Mucosa of gallbladder (tissue), 1 donor: ENCODE results near the gene SLC25A4. TPM values are rescaled to one million over a fixed set of nuclear protein-coding genes. Genes with fewer than 3 reads are reported as not detected.
"Not testable (repeated sequence)": the region's sequence is repeated elsewhere in the genome, so short reads cannot be mapped to it uniquely, and the experiment has no call there.

Source experiments
- DNase-seq: peaks from one replicate; pipeline ENCODE4 v3.0.0-alpha.2; 2020; ENCODE audit warnings: low spot score
- total RNA-seq: library from RNA; stranded (reverse); gene quantifications from one replicate; pipeline ENCODE4 v1.2.1, GENCODE V29; 2021
- donor health status: DM: no; HTN: no; CAD: no.

SLC25A4 gene
- total RNA-seq, 1 donor from 2014 or later: 58.9 TPM

DNA sequence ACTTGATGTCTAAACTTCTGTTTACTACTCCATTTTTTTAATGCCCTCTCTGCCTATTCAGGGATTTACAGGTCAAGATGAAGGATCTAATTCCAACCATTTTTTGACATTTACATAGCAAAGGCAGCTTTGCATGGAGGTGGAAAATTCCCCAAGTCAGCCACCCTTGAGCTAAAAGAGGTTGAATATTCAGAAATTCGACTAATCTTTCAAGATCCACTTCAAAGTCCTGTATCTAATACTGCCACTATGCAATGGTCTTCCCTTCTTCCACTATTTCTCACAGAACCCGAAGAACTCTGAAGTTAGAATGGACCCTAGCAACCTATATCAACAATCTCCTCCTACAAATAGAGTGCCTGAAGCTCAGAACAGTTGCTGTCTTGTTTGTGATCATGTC, 39.2 kb downstream of the SLC25A4 start:
- no peak for DNase-seq

DNA sequence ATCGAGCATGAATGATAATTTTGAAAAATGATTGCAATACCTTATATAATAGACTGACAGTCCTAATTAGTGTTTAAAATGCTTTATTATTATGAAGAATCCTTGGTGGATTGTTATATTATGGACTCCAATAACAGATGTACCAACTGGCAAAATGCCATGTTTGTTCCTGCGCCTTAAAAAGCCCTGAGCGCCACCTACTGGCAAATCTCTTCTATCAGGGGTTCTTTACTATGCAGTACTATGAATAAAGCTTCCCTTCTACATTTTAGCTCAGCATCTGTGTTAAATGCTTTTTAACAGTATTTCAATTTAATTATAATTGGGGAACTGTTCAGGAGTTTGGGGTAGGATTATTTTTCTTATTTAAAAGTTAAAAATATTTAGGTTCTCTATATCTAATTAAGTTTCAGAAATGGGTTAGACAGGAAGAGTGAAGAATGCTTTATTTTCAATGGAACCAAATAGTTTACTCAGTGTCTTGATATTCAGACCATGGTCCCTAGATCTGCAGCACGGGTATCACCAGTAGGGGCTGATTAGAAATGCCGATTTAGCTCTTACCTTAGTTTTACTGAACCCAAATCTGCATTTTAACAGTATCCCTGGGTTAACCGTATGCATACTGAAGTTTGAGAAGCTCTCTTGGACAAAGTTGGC, 40.7 kb downstream of the SLC25A4 start:
- peak; percentile 91 for DNase-seq

DNA sequence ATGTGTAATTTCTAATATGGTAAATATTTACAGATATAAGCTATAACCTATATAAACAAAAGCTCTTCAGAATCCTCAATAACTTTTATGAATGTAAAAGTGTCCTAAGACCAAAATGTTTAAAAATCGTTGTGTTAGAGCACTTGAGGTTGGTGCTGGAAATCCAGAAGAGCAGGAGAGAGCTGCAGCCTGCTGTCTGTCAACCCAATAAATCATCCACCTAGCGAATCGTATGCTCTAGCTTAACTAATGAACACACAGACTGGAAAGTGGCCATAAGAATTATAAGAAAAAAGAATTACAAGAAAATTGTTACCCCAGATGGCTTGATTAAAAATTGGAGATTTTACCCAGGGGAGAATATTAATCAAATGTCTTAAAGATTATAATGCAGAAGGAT, 43.7 kb downstream of the SLC25A4 start:
- DNase-seq: no peak

DNA sequence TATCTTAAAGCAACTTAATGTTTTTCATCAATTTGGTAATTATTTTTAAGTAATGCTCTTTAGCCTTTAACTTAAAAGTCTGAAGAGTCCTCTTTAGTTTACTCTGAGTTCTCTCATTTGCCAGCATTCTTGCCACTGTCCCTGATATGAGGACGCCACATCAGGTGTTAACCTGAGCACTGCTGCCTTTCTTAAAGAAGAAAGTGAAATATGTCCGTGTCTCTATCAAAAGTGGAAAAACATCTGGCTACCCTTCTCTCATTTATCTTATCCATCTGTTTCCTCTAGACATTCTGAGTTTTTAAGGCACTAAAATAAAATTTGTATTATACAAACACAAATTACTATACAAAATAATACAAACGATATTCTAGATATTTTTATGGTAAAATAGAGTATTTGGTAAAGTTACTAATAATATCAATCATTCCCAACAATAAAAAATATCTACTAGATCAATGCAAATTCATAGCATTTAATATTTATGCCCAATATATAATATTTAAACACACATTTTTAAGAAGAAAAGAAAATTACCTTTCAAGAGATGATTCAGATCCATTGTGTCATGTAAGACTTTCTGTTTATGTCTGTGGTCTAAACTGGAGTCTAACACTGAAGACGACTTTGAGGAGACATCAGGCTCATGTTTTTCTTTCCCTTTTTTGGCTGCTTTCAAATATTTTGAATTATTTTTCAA, 46.7 kb downstream of the SLC25A4 start:
- DNase-seq: no peak

DNA sequence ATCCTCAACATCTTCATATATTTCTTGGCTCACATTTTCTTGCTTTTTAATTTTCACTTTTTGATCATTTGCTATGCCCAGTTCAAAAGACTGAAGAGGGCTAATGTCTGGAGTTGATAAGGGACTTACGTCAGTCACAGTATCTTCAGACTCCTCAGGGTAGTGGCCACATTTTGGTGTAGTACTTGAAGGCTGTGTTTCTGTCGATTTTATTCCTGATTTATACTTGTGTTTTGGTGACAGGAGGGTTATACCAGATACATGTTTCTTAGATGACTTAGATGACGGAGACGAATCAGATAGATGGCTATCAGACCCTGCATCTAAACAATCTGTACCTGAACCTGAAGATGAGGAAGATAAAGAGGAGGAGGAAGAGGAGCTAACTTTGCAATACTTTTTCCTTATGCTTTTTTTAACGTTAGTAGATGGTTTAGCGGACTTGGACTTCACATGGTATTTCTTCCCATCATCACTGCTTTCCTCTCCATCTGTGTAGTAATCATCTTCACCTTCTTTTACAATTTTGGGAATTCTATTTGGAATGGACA, 47.3 kb downstream of the SLC25A4 start:
- DNase-seq: no peak

DNA sequence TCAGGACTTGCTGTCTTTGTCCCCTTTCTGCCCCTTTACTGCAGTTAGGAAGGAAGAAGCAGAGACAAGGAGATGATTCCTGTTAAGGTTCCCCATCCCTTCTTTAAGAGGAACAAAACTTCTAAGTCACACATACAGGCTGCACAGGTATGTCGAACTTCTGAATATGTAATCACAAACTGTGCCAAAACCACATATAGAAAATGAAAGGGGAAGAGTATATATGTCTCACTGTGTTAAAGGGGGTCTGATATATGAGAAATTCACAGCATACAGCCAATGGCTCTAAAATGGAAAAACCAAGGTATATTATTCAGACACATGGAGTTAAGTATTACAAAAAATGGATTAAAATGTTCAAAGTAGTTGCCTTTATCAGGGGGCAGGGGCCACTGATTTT, 49.0 kb downstream of the SLC25A4 start:
- no peak for DNase-seq

DNA sequence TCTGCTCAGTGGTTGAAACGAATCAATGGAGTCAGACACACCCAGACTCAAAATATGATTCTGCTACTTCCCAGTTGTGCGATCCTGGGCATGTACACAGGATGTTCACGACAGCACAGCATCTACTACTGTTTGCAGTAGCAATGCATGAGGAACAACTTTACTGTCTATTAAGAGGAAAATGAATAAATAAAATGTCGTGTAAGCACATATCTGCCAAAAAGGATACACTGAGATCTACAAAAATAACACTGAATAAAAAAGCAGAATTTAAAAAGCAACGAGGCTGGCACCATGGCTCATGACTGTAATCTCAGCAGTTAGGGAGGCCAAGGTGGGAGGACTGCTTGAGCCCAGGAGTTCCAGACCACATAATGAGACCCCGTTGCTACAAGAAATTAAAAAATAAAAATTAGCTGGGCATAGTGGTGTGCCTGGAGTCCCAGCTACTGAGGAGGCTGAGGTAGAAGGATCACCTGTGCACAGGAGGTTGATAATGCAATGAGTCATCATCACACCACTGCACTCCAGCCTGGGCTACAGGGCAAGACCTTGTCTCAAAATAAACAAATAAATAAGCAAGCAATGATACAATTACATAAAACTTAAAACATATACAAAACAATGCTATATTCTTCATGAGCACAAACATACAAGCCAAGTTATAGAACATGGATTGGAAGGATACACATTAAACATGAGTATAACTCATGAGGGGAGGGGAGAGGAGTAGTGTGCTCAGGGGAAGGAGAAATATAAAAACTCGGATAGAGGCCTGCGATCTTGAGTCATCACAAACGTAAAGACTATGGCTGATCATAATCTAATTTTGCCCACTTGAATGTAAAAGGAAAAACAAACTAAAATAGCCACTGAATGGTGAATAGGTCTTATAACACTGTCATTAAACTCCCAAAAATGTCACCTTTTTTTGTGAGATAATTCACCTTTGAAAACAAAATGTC, 52.1 kb downstream of the SLC25A4 start:
- no peak for DNase-seq

DNA sequence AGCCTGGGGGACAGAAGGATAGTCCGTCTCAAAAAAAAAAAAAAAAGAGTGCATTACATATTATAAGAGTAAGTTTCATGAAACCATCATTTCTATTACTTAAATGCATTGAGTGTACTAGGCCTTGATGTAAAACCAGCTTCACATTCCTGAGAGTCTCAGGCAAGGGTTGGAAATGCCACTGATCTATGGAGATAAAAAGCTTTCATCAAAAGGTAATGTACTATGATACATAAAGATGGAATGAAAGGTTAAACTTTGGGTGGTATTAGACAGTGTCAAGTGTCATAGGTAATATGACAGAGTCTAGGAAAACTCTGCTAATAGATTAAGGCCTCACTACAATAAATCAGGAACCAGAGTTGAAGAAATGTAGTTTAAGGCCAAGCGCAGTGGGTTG, 53.4 kb downstream of the SLC25A4 start:
- no peak for DNase-seq

DNA sequence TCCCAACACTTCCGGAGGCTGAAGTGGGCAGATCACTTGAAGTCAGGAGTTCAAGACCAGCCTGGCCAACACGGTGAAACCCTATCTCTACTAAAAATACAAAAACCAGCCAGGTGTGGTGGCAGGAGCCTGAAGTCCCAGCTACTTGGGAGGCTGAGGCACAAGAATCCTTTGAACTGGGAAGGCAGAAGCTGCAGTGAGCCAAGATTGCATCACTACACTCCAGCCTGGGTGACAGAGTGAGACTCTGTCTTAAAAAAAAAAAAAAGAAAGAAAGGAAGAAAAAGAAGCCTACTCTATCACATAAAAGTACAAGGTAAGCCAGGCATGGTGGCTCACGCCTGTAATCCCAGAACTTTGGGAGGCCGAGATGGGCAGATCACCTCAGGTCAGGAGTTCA, 55.1 kb downstream of the SLC25A4 start:
- DNase-seq: not testable (repeated sequence)

Other genes with a start within 250 kb of the SLC25A4 start
- not detected for gene HELT, start 124.8 kb upstream of the SLC25A4 start, total RNA-seq
- 32.9 TPM for gene CFAP97, start 60.7 kb downstream of the SLC25A4 start, total RNA-seq
- gene SNX25, start 66.3 kb downstream of the SLC25A4 start, total RNA-seq: 18.8 TPM